ENCODE data around the gene USP48.

DNA sequence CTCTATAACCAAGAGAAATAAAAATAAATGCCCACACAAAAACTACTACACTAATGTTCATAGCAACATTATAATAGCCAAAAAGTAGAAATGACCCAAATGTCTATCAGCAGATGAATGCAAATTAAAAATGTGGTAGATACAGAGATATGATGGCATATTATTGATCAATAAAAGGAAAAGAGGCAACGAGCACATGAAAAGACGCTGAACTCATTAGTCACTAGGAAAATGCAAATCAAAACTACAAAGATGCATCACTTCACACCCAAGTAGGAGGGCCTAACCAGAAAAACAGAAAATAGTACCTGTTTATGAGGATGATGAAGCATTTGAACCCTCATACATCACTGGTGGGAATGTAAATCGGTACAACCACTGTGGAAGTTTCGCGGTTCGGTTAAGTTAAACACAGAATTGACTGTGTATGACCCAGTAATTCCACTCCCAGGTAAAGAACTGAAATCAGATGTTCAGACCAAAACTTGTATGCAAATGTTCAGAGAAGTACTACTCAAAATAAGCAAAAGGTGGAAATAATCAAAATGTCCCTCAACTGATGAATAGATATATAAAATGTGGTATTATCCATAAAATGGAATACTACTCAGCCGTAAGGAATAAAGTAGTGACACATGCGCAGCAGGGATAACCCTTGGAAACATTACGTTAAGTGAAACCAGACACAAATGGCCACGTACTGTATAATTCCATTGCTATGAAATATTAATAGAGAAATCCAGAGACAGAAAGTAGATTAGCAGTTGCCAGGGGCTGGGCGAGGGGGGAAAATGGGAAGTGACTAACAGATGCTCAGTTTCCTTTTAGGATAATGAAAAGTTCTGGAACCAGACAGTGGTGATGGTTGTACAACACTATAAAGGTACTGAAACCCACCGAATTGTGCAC is 3.1 kb downstream of the USP48 start:
- TF ChIP-seq, protein P1, sequence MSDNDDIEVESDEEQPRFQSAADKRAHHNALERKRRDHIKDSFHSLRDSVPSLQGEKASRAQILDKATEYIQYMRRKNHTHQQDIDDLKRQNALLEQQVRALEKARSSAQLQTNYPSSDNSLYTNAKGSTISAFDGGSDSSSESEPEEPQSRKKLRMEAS (IDR thresholded peaks at IDR 0.05): no peak
- TF ChIP-seq, protein P2, sequence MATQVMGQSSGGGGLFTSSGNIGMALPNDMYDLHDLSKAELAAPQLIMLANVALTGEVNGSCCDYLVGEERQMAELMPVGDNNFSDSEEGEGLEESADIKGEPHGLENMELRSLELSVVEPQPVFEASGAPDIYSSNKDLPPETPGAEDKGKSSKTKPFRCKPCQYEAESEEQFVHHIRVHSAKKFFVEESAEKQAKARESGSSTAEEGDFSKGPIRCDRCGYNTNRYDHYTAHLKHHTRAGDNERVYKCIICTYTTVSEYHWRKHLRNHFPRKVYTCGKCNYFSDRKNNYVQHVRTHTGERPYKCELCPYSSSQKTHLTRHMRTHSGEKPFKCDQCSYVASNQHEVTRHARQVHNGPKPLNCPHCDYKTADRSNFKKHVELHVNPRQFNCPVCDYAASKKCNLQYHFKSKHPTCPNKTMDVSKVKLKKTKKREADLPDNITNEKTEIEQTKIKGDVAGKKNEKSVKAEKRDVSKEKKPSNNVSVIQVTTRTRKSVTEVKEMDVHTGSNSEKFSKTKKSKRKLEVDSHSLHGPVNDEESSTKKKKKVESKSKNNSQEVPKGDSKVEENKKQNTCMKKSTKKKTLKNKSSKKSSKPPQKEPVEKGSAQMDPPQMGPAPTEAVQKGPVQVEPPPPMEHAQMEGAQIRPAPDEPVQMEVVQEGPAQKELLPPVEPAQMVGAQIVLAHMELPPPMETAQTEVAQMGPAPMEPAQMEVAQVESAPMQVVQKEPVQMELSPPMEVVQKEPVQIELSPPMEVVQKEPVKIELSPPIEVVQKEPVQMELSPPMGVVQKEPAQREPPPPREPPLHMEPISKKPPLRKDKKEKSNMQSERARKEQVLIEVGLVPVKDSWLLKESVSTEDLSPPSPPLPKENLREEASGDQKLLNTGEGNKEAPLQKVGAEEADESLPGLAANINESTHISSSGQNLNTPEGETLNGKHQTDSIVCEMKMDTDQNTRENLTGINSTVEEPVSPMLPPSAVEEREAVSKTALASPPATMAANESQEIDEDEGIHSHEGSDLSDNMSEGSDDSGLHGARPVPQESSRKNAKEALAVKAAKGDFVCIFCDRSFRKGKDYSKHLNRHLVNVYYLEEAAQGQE (IDR thresholded peaks at IDR 0.05; ENCODE audit: low read depth): no peak
- no peak for TF ChIP-seq NFIC (IDR thresholded peaks at IDR 0.05)

All from Ishikawa (cell line).